ENCODE results near the gene LMO7.

LMO7 gene

DNA sequence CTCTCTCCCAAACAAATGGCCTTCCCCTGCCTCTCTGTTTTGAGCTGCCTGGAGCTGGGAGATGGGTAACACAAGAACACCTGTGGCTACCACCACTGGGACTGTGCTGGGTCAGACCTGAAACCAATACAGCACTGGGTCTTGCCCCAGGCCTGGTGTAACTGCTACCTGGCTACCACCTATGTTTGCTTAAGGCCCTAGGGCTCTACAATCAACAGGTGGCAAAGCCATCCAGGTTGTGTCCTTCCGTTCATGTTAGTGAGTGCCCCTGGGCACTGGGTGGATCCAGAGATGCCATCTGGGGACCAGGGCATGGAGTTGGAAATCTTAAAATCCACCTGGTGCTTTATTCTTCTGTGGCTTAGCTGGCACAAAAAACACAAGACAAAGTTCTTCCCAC lies 18.9 kb upstream of the LMO7 start:
- no peak for TF ChIP-seq FOXM1 (IDR thresholded peaks at IDR 0.05; ENCODE audit: borderline replicate concordance, low read depth)
- TF ChIP-seq TCF12 (IDR thresholded peaks at IDR 0.05; ENCODE audit: low read depth) = no peak
- TF ChIP-seq, protein P1, sequence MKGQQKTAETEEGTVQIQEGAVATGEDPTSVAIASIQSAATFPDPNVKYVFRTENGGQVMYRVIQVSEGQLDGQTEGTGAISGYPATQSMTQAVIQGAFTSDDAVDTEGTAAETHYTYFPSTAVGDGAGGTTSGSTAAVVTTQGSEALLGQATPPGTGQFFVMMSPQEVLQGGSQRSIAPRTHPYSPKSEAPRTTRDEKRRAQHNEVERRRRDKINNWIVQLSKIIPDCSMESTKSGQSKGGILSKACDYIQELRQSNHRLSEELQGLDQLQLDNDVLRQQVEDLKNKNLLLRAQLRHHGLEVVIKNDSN (IDR thresholded peaks at IDR 0.05) = no peak
- no peak for TF ChIP-seq NFIC (IDR thresholded peaks at IDR 0.05)
- no peak for TF ChIP-seq CREB1 (IDR thresholded peaks at IDR 0.05; ENCODE audit: low read depth)

DNA sequence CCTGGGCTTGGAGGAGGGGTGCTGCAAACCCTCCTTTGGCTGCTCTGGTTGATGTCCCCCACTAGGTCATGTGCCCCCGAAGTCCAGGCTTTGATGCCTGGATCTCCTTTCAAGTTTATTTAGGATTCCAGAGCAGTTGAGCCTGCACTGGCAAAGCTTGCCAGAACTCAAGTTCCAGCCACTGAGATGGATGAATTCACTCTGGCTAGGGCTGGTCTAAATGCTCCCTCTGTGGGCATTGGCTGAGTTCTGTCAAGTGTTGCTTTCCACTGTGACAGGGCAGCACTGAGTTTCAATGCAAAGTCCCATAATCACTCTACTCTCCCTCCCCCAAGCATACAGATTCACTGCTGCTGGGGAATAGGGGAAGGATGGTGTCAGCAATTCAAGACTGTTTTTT lies 17.8 kb upstream of the LMO7 start:
- TF ChIP-seq TEAD4 (IDR thresholded peaks at IDR 0.05) = no peak

DNA sequence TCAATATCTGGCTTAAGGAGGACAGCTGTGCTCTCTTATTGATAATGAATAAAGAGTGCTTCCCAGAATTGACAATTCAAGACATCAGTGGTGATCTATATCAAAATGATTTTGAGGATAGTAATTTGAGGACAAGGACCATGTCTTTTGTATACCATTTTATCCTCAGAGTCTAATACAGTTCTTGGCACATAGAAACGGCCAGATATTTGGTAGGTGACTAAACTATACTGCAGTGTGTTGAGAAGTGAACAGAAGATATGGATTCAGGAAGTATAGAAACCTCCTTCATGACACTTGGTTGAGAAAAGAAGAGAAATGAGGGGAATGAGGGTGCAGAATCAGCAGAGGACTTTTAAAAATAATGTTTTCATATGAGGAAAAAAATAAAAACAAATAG lies 16.1 kb upstream of the LMO7 start:
- TF ChIP-seq TEAD4 (IDR thresholded peaks at IDR 0.05) (no peak), TAF1 (IDR thresholded peaks at IDR 0.05; ENCODE audit: low read depth) (no peak), FOXM1 (IDR thresholded peaks at IDR 0.05; ENCODE audit: borderline replicate concordance, low read depth) (no peak), ZBTB7A (IDR thresholded peaks at IDR 0.05; ENCODE audit: low read depth) (no peak), RAD21 (IDR thresholded peaks at IDR 0.05; ENCODE audit: low read depth) (no peak), CEBPB (IDR thresholded peaks at IDR 0.05) (no peak), EGR1 (IDR thresholded peaks at IDR 0.05) (no peak), CREB1 (IDR thresholded peaks at IDR 0.05; ENCODE audit: low read depth) (no peak), NFIC (IDR thresholded peaks at IDR 0.05) (no peak), YY1 (IDR thresholded peaks at IDR 0.05; ENCODE audit: low read depth) (no peak), EP300 (IDR thresholded peaks at IDR 0.05; ENCODE audit: borderline replicate concordance) (no peak), TCF12 (IDR thresholded peaks at IDR 0.05; ENCODE audit: low read depth) (no peak)
- TF ChIP-seq, protein P2, sequence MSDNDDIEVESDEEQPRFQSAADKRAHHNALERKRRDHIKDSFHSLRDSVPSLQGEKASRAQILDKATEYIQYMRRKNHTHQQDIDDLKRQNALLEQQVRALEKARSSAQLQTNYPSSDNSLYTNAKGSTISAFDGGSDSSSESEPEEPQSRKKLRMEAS (IDR thresholded peaks at IDR 0.05) = no peak
- TF ChIP-seq, protein P1 (IDR thresholded peaks at IDR 0.05) = no peak
- TF ChIP-seq, protein P3, sequence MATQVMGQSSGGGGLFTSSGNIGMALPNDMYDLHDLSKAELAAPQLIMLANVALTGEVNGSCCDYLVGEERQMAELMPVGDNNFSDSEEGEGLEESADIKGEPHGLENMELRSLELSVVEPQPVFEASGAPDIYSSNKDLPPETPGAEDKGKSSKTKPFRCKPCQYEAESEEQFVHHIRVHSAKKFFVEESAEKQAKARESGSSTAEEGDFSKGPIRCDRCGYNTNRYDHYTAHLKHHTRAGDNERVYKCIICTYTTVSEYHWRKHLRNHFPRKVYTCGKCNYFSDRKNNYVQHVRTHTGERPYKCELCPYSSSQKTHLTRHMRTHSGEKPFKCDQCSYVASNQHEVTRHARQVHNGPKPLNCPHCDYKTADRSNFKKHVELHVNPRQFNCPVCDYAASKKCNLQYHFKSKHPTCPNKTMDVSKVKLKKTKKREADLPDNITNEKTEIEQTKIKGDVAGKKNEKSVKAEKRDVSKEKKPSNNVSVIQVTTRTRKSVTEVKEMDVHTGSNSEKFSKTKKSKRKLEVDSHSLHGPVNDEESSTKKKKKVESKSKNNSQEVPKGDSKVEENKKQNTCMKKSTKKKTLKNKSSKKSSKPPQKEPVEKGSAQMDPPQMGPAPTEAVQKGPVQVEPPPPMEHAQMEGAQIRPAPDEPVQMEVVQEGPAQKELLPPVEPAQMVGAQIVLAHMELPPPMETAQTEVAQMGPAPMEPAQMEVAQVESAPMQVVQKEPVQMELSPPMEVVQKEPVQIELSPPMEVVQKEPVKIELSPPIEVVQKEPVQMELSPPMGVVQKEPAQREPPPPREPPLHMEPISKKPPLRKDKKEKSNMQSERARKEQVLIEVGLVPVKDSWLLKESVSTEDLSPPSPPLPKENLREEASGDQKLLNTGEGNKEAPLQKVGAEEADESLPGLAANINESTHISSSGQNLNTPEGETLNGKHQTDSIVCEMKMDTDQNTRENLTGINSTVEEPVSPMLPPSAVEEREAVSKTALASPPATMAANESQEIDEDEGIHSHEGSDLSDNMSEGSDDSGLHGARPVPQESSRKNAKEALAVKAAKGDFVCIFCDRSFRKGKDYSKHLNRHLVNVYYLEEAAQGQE (IDR thresholded peaks at IDR 0.05; ENCODE audit: low read depth) = no peak

DNA sequence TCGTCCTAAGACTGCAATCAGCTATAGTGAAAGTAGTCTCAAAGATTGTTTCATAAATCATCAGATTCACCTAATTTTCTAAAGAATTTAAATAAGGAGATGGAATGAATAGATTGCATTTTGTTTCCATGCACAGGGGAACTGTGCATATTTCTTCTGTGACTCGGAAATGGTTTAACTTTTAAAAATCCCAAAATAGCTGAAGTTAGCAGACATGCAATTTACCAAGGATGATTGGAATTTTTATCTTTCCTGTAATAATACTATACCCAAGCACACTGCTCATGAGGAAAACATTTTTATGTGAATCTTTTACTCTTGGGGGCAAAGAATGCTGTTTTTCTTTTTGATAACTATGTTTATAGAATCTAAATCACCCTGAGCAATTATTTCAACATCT lies 15.0 kb upstream of the LMO7 start:
- TF ChIP-seq TCF12 (IDR thresholded peaks at IDR 0.05; ENCODE audit: low read depth) = no peak
- TF ChIP-seq CREB1 (IDR thresholded peaks at IDR 0.05; ENCODE audit: low read depth) = no peak
- TF ChIP-seq EP300 (IDR thresholded peaks at IDR 0.05; ENCODE audit: borderline replicate concordance) = no peak
- no peak for TF ChIP-seq YY1 (IDR thresholded peaks at IDR 0.05; ENCODE audit: low read depth)
- no peak for TF ChIP-seq TAF1 (IDR thresholded peaks at IDR 0.05; ENCODE audit: low read depth)
- no peak for TF ChIP-seq CEBPB (IDR thresholded peaks at IDR 0.05)
- TF ChIP-seq RAD21 (IDR thresholded peaks at IDR 0.05; ENCODE audit: low read depth) = no peak
- no peak for TF ChIP-seq EGR1 (IDR thresholded peaks at IDR 0.05)
- TF ChIP-seq, protein P2 (IDR thresholded peaks at IDR 0.05) = no peak
- no peak for TF ChIP-seq NFIC (IDR thresholded peaks at IDR 0.05)
- TF ChIP-seq, protein P3 (IDR thresholded peaks at IDR 0.05; ENCODE audit: low read depth) = no peak
- no peak for TF ChIP-seq ZBTB7A (IDR thresholded peaks at IDR 0.05; ENCODE audit: low read depth)
- TF ChIP-seq FOXM1 (IDR thresholded peaks at IDR 0.05; ENCODE audit: borderline replicate concordance, low read depth) = no peak
- TF ChIP-seq, protein P1 (IDR thresholded peaks at IDR 0.05) = no peak
- no peak for TF ChIP-seq TEAD4 (IDR thresholded peaks at IDR 0.05)

DNA sequence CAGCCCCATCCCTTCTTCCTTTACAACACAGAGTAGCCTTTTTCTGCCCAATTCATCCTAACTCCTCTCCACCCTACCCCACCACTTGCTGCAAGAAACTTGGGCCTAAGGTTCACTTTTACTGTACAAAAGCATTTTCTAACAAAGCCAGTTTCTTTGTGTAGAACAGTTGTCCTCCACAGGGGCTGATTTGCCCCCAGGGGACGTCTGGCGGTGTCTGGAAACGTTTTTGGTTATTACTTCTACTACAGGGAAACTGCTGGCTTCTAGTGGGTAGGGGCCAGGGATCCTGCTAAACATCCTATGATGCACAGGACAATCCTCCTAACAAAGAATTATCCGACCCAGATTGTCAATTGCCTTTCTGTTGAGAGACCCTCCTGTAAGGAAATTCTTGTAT lies 7.3 kb upstream of the LMO7 start:
- no peak for TF ChIP-seq CREB1 (IDR thresholded peaks at IDR 0.05; ENCODE audit: low read depth)
- TF ChIP-seq TCF12 (IDR thresholded peaks at IDR 0.05; ENCODE audit: low read depth) = no peak
- TF ChIP-seq, protein P2 (IDR thresholded peaks at IDR 0.05) = no peak
- no peak for TF ChIP-seq TEAD4 (IDR thresholded peaks at IDR 0.05)
- TF ChIP-seq, protein P3 (IDR thresholded peaks at IDR 0.05; ENCODE audit: low read depth) = no peak
- TF ChIP-seq CEBPB (IDR thresholded peaks at IDR 0.05) = no peak
- TF ChIP-seq FOXM1 (IDR thresholded peaks at IDR 0.05; ENCODE audit: borderline replicate concordance, low read depth) = no peak
- TF ChIP-seq, protein P1 (IDR thresholded peaks at IDR 0.05) = no peak
- TF ChIP-seq RAD21 (IDR thresholded peaks at IDR 0.05; ENCODE audit: low read depth) = no peak
